Measurements from ENCODE around the gene MARCO.

MARCO gene

GRCh38 chr2:118974103-118974993, 32.4 kb downstream of the MARCO start:
- DNase-seq (ENCODE audit: low read depth, low spot score) = peak; percentile 2
- TF ChIP-seq CTCF (IDR thresholded peaks at IDR 0.05; ENCODE audit: insufficient read depth, low read length, missing control alignments) = no peak
- ChIA-PET CTCF (no interaction called here), POLR2A (no interaction called here)
- H3K4me3 ChIP-seq (ENCODE audit: low read depth, low read length) = no peak overlapping the region

GRCh38 chr2:118975133-118975532, 33.1 kb downstream of the MARCO start:
- ChIA-PET POLR2A (no interaction called here), CTCF (no interaction called here)
- H3K4me3 ChIP-seq (ENCODE audit: low read depth, low read length) = no peak overlapping the region
- DNase-seq (ENCODE audit: low read depth, low spot score) = no peak
- TF ChIP-seq CTCF (IDR thresholded peaks at IDR 0.05; ENCODE audit: insufficient read depth, low read length, missing control alignments) = no peak

- CTCF ChIA-PET = no interaction called here
- POLR2A ChIA-PET = no interaction called here
- TF ChIP-seq CTCF (IDR thresholded peaks at IDR 0.05; ENCODE audit: insufficient read depth, low read length, missing control alignments) = no peak
- H3K4me3 ChIP-seq (ENCODE audit: low read depth, low read length) = no peak overlapping the region
- DNase-seq (ENCODE audit: low read depth, low spot score) = no peak
These were observed 36.1 kb downstream of the MARCO start for GRCh38 chr2:118978064-118978463.

GRCh38 chr2:118979152-118979861, 37.3 kb downstream of the MARCO start:
- no peak for TF ChIP-seq CTCF (IDR thresholded peaks at IDR 0.05; ENCODE audit: insufficient read depth, low read length, missing control alignments)

GRCh38 chr2:118980022-118980421, 38.0 kb downstream of the MARCO start:
- H3K4me3 ChIP-seq (ENCODE audit: low read depth, low read length) = no peak overlapping the region
- TF ChIP-seq CTCF (IDR thresholded peaks at IDR 0.05; ENCODE audit: insufficient read depth, low read length, missing control alignments) = no peak
- ChIA-PET CTCF (no interaction called here), POLR2A (no interaction called here)
- DNase-seq (ENCODE audit: low read depth, low spot score) = no peak

More at GRCh38 chr2:118979152-118979861, 37.3 kb downstream of the MARCO start:
- no peak overlapping the region for H3K4me3 ChIP-seq (ENCODE audit: low read depth, low read length)
- ChIA-PET CTCF (no interaction called here), POLR2A (no interaction called here)
- no peak for DNase-seq (ENCODE audit: low read depth, low spot score)

- POLR2A ChIA-PET = no interaction called here
- CTCF ChIA-PET = no interaction called here
- H3K4me3 ChIP-seq (ENCODE audit: low read depth, low read length) = no peak overlapping the region
- TF ChIP-seq CTCF (IDR thresholded peaks at IDR 0.05; ENCODE audit: insufficient read depth, low read length, missing control alignments) = no peak
- DNase-seq (ENCODE audit: low read depth, low spot score) = no peak
These were observed 38.6 kb downstream of the MARCO start for GRCh38 chr2:118980573-118980972.

Data from AG04449 (cell line).